ENCODE measurements around the gene CYP3A5. TPM values are rescaled to one million over a fixed set of nuclear protein-coding genes. Genes with fewer than 3 reads are reported as not detected.

The CYP3A5 gene
- total and polyA plus RNA-seq, 12 donors: 0.03 TPM; not detected in 11

- TF ChIP-seq CTCF (IDR thresholded peaks at IDR 0.05): no peak
- peaks cover 0 to 5% (median 0%) of the 10 kb centered on the region in 9 donors for H3K4me1 ChIP-seq
- intact Hi-C loops (cut with DNase I): no loop called here
- no peak for DNase-seq
- H3K36me3 ChIP-seq: no peaks in the 10 kb centered on the region
- H3K27me3 ChIP-seq: no peaks in the 10 kb centered on the region
- no peaks in the 10 kb centered on the region for H3K9me3 ChIP-seq
- 77 to 84% methylated on average over 2 of the region's 2 CpGs for WGBS, 2 donors
- no peak overlapping the region for H3K27ac ChIP-seq
- ATAC-seq: no peak
- no peak overlapping the region for H3K4me3 ChIP-seq
Measured at GRCh38 chr7:99674995-99675742, 4.6 kb downstream of the CYP3A5 start.

- ATAC-seq (no peak), DNase-seq (no peak)
- intact Hi-C loops (cut with DNase I): no loop called here
- Histone ChIP-seq H3K27ac (no peak overlapping the region), H3K9me3 (no peaks in the 10 kb centered on the region), H3K36me3 (peaks cover 0 to 4% (median 0%) of the 10 kb centered on the region in 9 donors), H3K4me3 (no peak overlapping the region), H3K27me3 (no peaks in the 10 kb centered on the region), H3K4me1 (no peaks in the 10 kb centered on the region)
- WGBS, 2 donors: 90 to 95% methylated on average over 7 of the region's 7 CpGs
- no peak for TF ChIP-seq CTCF (IDR thresholded peaks at IDR 0.05)
Measured at GRCh38 chr7:99672573-99672972, 7.2 kb downstream of the CYP3A5 start.

- Histone ChIP-seq H3K27me3 (no peaks in the 10 kb centered on the region), H3K36me3 (peaks cover 0 to 4% (median 0%) of the 10 kb centered on the region in 9 donors), H3K4me3 (no peak overlapping the region), H3K27ac (no peak overlapping the region), H3K9me3 (no peaks in the 10 kb centered on the region), H3K4me1 (peaks cover 0 to 7% (median 0%) of the 10 kb centered on the region in 9 donors)
- ATAC-seq (no peak), DNase-seq (no peak)
- intact Hi-C loops (cut with DNase I): loop anchor here in 1 of 10 donors (10.0 kb wide), 1 partner anchor 55 kb away; no protein-coding TSS in a partner anchor
- no peak for TF ChIP-seq CTCF (IDR thresholded peaks at IDR 0.05)
- 93 to 96% methylated on average over 3 of the region's 3 CpGs for WGBS, 2 donors
Measured at GRCh38 chr7:99669782-99670181, 10.0 kb downstream of the CYP3A5 start.

GRCh38 chr7:99668541-99668940 lies 11.3 kb downstream of the CYP3A5 start:
- no peak for TF ChIP-seq CTCF (IDR thresholded peaks at IDR 0.05)
- Histone ChIP-seq H3K27ac (no peak overlapping the region), H3K9me3 (no peaks in the 10 kb centered on the region), H3K27me3 (no peaks in the 10 kb centered on the region), H3K4me1 (peaks cover 0 to 7% (median 0%) of the 10 kb centered on the region in 9 donors), H3K4me3 (no peak overlapping the region), H3K36me3 (peaks cover 0 to 4% (median 0%) of the 10 kb centered on the region in 9 donors)
- intact Hi-C loops (cut with DNase I): loop anchor here in 1 of 10 donors (10.0 kb wide), 1 partner anchor 56 kb away; no protein-coding TSS in a partner anchor
- no peak for ATAC-seq
- no peak for DNase-seq
- 95 to 97% methylated on average over 8 of the region's 8 CpGs for WGBS, 2 donors
